ENCODE data around the gene DIPK1B. TPM values are rescaled to one million over a fixed set of nuclear protein-coding genes. Genes with fewer than 3 reads are reported as not detected.

The DIPK1B gene
- total and polyA plus RNA-seq, 2 experiments from 2014 or later, result 162 to 188 TPM

DNA sequence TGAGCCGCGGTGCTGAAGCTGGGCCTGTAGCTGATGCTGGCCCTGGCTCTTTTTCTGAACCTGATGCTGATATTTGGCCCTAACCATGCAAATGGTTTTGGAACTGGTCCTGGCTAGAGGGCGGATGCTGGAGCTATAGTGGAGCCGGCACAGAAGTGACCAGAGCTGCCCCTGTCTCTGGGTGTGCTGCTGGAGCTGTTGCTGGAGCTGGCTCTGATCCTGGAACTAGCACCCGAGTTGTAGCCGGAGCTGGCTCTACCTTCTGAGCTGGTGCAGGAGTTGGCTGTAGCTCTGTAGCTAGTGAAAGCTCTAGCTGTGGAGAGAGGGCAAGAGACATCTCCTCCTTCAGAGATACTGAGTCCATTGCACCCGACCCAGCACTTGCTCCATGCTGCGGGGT, 17.6 kb downstream of the DIPK1B start:
- Histone ChIP-seq H3K27ac (no peak overlapping the region), H3K27me3 (no peaks in the 10 kb centered on the region), H3K9me3 (ENCODE audit: low read depth) (no peaks in the 10 kb centered on the region), H3K4me1 (ENCODE audit: low read depth) (peaks cover 13% of the 10 kb centered on the region), H3K4me3 (no peak overlapping the region), H3K36me3 (peaks cover 12% of the 10 kb centered on the region)
- TF ChIP-seq, protein P1, sequence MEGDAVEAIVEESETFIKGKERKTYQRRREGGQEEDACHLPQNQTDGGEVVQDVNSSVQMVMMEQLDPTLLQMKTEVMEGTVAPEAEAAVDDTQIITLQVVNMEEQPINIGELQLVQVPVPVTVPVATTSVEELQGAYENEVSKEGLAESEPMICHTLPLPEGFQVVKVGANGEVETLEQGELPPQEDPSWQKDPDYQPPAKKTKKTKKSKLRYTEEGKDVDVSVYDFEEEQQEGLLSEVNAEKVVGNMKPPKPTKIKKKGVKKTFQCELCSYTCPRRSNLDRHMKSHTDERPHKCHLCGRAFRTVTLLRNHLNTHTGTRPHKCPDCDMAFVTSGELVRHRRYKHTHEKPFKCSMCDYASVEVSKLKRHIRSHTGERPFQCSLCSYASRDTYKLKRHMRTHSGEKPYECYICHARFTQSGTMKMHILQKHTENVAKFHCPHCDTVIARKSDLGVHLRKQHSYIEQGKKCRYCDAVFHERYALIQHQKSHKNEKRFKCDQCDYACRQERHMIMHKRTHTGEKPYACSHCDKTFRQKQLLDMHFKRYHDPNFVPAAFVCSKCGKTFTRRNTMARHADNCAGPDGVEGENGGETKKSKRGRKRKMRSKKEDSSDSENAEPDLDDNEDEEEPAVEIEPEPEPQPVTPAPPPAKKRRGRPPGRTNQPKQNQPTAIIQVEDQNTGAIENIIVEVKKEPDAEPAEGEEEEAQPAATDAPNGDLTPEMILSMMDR (IDR thresholded peaks at IDR 0.05; ENCODE audit: low read depth, low read length), result no peak
- no peak for DNase-seq (ENCODE audit: low read depth in 1 of 2, low spot score in 1 of 2)

DNA sequence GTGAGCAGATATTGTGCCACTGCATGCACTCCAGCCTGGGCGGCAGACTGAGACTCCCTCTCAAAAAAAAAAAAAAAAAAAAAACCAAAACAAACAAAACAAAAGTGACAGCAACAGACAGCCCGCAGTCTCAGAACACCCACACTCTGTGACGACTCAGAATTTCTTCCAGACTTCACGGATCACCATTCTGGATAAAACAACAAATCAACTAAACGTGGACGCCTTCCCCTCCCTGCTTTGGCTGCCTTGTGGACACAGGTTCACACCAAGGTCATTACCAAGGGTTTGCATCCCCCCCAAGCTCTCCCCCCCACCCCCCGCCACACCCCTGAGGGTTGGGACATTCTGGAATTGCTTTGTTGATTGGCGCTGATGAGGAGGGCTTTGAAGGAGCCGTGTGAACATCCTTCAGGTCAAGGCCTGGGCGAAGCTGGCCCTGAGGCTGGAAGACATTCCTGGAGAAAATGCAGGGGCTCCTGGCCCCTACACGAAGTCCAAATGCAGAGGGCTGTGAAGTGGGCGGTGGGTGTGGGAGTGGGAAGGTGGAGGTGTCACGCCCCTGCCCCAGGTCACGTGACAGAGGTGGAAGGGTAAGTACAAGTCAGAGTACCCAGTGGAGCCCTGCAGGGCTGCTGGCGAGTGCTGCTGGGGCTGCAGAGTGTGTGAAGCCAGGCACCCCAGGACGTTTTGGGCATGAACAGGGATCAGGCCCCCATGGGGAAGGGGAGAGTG, 20.2 kb downstream of the DIPK1B start:
- Histone ChIP-seq H3K27me3 (no peaks in the 10 kb centered on the region), H3K4me1 (ENCODE audit: low read depth) (peaks cover 4% of the 10 kb centered on the region), H3K36me3 (no peaks in the 10 kb centered on the region), H3K27ac (no peak overlapping the region), H3K4me3 (no peak overlapping the region), H3K9me3 (ENCODE audit: low read depth) (no peaks in the 10 kb centered on the region)
- no peak for DNase-seq (ENCODE audit: low read depth in 1 of 2, low spot score in 1 of 2)
- TF ChIP-seq, protein P1 (IDR thresholded peaks at IDR 0.05; ENCODE audit: low read depth, low read length), result no peak

DNA sequence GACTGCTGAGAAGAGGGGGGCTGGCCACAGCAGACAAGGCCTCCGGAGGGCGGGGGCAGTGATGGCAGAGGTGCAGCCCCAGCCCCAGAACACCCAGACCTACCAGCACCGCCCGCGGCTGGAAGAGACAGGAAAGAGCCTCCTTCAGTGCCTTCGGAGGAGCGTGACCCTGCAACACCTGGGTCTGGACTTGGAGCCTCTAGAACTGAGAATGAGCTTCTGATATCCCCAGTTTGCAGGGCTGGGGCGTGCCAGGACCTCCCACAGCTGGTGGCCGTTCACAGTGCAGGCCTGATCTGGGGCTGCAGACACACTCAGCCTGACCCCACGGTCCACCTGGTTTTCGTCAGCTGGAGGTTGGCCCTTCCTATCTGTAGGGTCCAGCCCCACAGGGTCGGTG, 21.2 kb downstream of the DIPK1B start:
- no peaks in the 10 kb centered on the region for H3K9me3 ChIP-seq (ENCODE audit: low read depth)
- no peaks in the 10 kb centered on the region for H3K27me3 ChIP-seq
- no peak for DNase-seq (ENCODE audit: low read depth in 1 of 2, low spot score in 1 of 2)
- peaks cover 4% of the 10 kb centered on the region for H3K4me1 ChIP-seq (ENCODE audit: low read depth)
- TF ChIP-seq, protein P1 (IDR thresholded peaks at IDR 0.05; ENCODE audit: low read depth, low read length), result no peak
- no peak overlapping the region for H3K4me3 ChIP-seq
- no peak overlapping the region for H3K27ac ChIP-seq
- H3K36me3 ChIP-seq, result no peaks in the 10 kb centered on the region

DNA sequence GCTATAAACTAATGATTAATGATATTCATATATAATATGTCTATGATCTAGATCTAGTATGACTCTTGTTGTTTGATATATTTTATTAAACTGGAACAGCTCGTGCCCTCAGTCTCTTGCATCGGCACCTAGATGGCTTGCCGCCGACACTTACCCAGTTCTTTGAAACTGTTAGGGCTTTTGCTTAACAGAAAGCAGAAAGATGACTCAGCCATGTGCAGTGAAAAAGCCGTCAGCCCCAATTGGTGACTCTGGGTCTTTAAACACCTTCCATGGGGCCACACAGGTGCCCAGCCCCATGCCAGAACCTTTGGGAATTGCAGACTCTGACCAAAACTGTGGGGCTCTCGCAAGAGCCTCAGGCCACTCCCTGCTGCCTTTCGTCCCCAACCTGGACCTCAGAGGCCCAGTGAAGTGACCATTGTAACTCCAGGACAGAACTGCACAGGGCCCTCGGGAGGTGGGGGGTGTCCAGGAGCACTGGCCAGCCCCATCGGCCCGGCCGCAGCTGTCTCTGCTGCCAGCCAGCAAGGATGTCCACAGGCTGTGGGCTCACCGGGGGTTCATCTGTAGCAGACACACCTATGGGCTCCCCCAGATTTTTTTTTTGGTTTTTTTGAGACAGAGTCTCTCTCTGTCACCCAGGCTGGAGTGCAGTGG, 22.6 kb downstream of the DIPK1B start:
- no peaks in the 10 kb centered on the region for H3K4me1 ChIP-seq (ENCODE audit: low read depth)
- no peak overlapping the region for H3K27ac ChIP-seq
- H3K4me3 ChIP-seq, result no peak overlapping the region
- DNase-seq (ENCODE audit: low read depth in 1 of 2, low spot score in 1 of 2), result no peak
- H3K9me3 ChIP-seq (ENCODE audit: low read depth), result no peaks in the 10 kb centered on the region
- H3K36me3 ChIP-seq, result no peaks in the 10 kb centered on the region
- no peaks in the 10 kb centered on the region for H3K27me3 ChIP-seq
- TF ChIP-seq, protein P1 (IDR thresholded peaks at IDR 0.05; ENCODE audit: low read depth, low read length), result no peak

DNA sequence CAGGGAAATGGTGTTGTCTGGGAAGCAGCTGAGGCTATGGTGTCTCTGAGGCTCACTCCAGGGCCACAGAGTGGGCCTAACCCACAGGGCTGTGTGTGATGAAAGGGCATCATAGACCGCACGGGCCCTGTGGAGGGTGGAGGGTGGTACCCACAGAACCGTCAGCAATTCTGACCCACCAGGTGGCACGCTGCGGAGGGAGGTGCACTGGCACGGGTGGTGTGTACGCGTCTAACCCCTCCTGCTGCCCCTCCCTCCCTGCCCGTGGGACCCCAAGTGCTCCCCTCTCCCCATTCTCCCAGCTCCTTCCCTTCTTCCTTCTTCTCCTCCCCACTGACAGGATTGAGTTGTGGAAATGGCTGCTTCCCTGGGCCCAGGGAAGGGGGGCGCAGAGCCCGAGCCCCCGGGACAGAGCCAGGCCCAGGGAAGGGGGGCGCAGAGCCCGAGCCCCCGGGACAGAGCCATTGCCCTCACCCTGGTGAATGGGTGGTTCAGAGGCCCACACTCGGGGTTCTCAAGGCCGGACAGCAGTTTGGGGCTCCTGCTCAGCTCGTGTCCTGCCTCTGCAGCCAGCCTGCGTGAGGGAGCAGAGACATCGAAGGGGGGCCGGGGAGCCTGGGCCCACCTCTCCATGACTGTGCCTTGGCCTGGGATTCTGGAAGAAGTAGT, 23.6 kb downstream of the DIPK1B start:
- TF ChIP-seq, protein P1 (IDR thresholded peaks at IDR 0.05; ENCODE audit: low read depth, low read length), result no peak
- DNase-seq (ENCODE audit: low read depth in 1 of 2, low spot score in 1 of 2), result no peak
- H3K27ac ChIP-seq, result no peak overlapping the region
- H3K9me3 ChIP-seq (ENCODE audit: low read depth), result no peaks in the 10 kb centered on the region
- H3K36me3 ChIP-seq, result no peaks in the 10 kb centered on the region
- H3K27me3 ChIP-seq, result no peaks in the 10 kb centered on the region
- H3K4me1 ChIP-seq (ENCODE audit: low read depth), result no peaks in the 10 kb centered on the region
- H3K4me3 ChIP-seq, result no peak overlapping the region
